GM18526 (cell line): ENCODE results near the gene TCHH.

Experiments
- POLR2A ChIP-seq: IDR thresholded peaks from 3 replicates; pipeline ENCODE4 v1.6.1; 2011; ENCODE audit not compliant: insufficient read length; ENCODE audit errors: extremely low read depth

Gene TCHH

GRCh38 chr1:152130186-152130585, 14.9 kb upstream of the TCHH start:
- TF ChIP-seq POLR2A = no peak

- TF ChIP-seq POLR2A = no peak
Measured at GRCh38 chr1:152127673-152128072, 12.4 kb upstream of the TCHH start.

GRCh38 chr1:152125834-152126443, 10.7 kb upstream of the TCHH start:
- TF ChIP-seq POLR2A = no peak

- TF ChIP-seq POLR2A = no peak
Measured at GRCh38 chr1:152118915-152119314, 3.7 kb upstream of the TCHH start.

- no peak for TF ChIP-seq POLR2A
Measured at GRCh38 chr1:152112885-152113432, 2.3 kb downstream of the TCHH start.

GRCh38 chr1:152112101-152112884, 3.0 kb downstream of the TCHH start:
- TF ChIP-seq POLR2A = no peak

GRCh38 chr1:152111515-152111968, 3.7 kb downstream of the TCHH start:
- TF ChIP-seq POLR2A = no peak

- no peak for TF ChIP-seq POLR2A
Measured at GRCh38 chr1:152110860-152111514, 4.3 kb downstream of the TCHH start.

- TF ChIP-seq POLR2A = no peak
Measured at GRCh38 chr1:152110365-152110859, 4.8 kb downstream of the TCHH start.

GRCh38 chr1:152109998-152110294, 5.3 kb downstream of the TCHH start:
- no peak for TF ChIP-seq POLR2A

GRCh38 chr1:152109231-152109997, 5.8 kb downstream of the TCHH start:
- TF ChIP-seq POLR2A = no peak

- TF ChIP-seq POLR2A = no peak
Measured at GRCh38 chr1:152108882-152109222, 6.4 kb downstream of the TCHH start.

GRCh38 chr1:152107984-152108881, 7.0 kb downstream of the TCHH start:
- TF ChIP-seq POLR2A = no peak
